Heart right ventricle (tissue), 16 donors: ENCODE measurements around the gene ARHGAP32. TPM values are rescaled to one million over a fixed set of nuclear protein-coding genes. Genes with fewer than 3 reads are reported as not detected.
"Not testable (repeated sequence)": the region's sequence is repeated elsewhere in the genome, so short reads cannot be mapped to it uniquely, and the experiment has no call there.

Experiments
- ATAC-seq, 8 donors: fragments of 200-7000 bp; cut with Tn5 transposase; one replicate each; pipeline ENCODE4 v1.9.1; 2020; ENCODE audit warnings: mild to moderate bottlenecking in 8 of 8, moderate library complexity in 8 of 8, moderate number of reproducible peaks in 1 of 8
- DNase-seq, 2 donors: peaks; one replicate each; pipeline ENCODE4 v3.0.0-alpha.2; 2020
- H3K27ac ChIP-seq, 10 donors: fragments of 200-600 bp; sonication (generic) in 2 of 10; one replicate each; pipeline versions ENCODE4 v1.5.0 to v1.8.0; 2020 to 2022; ENCODE audit warnings: mild to moderate bottlenecking in 3 of 10
- H3K27me3 ChIP-seq, 7 donors: fragments of 200-600 bp; one replicate each; pipeline ENCODE4 v1.8.0; 2021 to 2022; ENCODE audit warnings: mild to moderate bottlenecking in 2 of 7
- H3K36me3 ChIP-seq, 9 donors: fragments of 200-600 bp; sonication (generic) in 1 of 9; one replicate each; pipeline versions ENCODE4 v1.5.0 to v1.8.0; 2020 to 2022; ENCODE audit warnings: mild to moderate bottlenecking in 2 of 9
- H3K4me1 ChIP-seq, 9 donors: fragments of 200-600 bp; sonication (generic) in 1 of 9; one replicate each; pipeline versions ENCODE4 v1.5.0 to v1.8.0; 2020 to 2022; ENCODE audit warnings: mild to moderate bottlenecking in 4 of 9
- H3K4me3 ChIP-seq, 10 donors: fragments of 200-600 bp; sonication (generic) in 2 of 10; one replicate each; pipeline versions ENCODE4 v1.5.0 to v1.8.0; 2020 to 2022; ENCODE audit warnings: mild to moderate bottlenecking in 7 of 10, moderate library complexity in 2 of 10
- H3K9me3 ChIP-seq, 11 donors: fragments of 200-600 bp in 10 of 11; sonication (generic) in 2 of 11; one replicate each; pipeline versions ENCODE4 v1.5.0 to v1.8.0; 2013 to 2022; ENCODE audit warnings: mild to moderate bottlenecking in 2 of 11, control low read depth in 1 of 11, moderate library complexity in 1 of 11
- CTCF ChIP-seq, 9 donors: fragments of 200-600 bp; sonication (generic) in 2 of 9; IDR thresholded peaks; one replicate each; pipeline versions ENCODE4 v1.5.0 to v1.8.0; 2021 to 2022; ENCODE audit warnings: antibody characterized with exemption in 9 of 9, mild to moderate bottlenecking in 5 of 9, moderate library complexity in 1 of 9
- WGBS, 2 donors: extraction: QIAGEN DNeasy Blood & Tissue Kit; methylation state at CpG; one replicate each; pipeline ENCODE4 v1.1.7; 2013; ENCODE audit warnings: inconsistent platforms in 1 of 2; 5-methylcytosine and 5-hydroxymethylcytosine counted together
- intact Hi-C, 10 donors: fragments of 100-400 bp; cut with DNase I; formaldehyde crosslinking; loops; one replicate each; pipeline versions ENCODE4 v1.11.1 to v1.14.2; 2022
- polyA plus RNA-seq, 2 donors: library from polyadenylated mRNA; stranded (reverse); fragments of 200-250 nt; gene quantifications; one replicate each; pipeline ENCODE4 v1.2.3, GENCODE V29; 2013
- total RNA-seq, 10 donors: library from RNA; stranded (reverse); fragmentation: NEBNext Ultra II Directional in 3 of 10; extraction: Animal tissue kit (Norgen Biotek cat#: 25700) in 3 of 10; gene quantifications; one replicate each; pipeline versions ENCODE4 v1.2.1 to v1.2.4, GENCODE V29; 2021 to 2023
- donor health status: Arrhythmogenic right ventricular cardiomyopathy.
- donor health status: ischemic (EF 13 %, LVEDD 7.1; RV severe dilation, severe dysfunction).
- donor health status: healthy with polysubstance abuse.
- donor health status: DM: no; HTN: yes; CAD: no.
- donor health status: DM: no; HTN: no; CAD: no.
- donor health status: ischemic (EF 25% LVEDD 6.9; RV normal size, moderate dysfunction).
- donor health status: ischemic (EF 25% LVEDD 5.7; RV mildly dilated, moderate dysfunction).
- donor health status: healthy.
- donor health status: DM: yes; HTN: yes; CAD: no.
- donor health status: Ischemic cardiomyopathy.
- donor health status: ischemic (EF 35%, LVEDD 5.7; RV mildly dilated, moderate dysfunction).
- donor health status: nonischemic (EF 11% LVEDD 7.7; RV severe dilation, severe dysfunction).
- donor health status: DM: yes; HTN: yes; CAD: no.
- donor health status: PGD.
- donor health status: ischemic (EF 29% LVEDD 5.4; RV normal size, mild dysfunction).
- donor health status: nonischemic (EF 23%, LVEDD 6.1; RV moderate dilation, normal function).

The ARHGAP32 gene
- total and polyA plus RNA-seq, 12 donors: 1.0 to 8.7 (median 4.4) TPM

GRCh38 chr11:129163714-129164164, 28.4 kb downstream of the ARHGAP32 start:
- WGBS, 2 donors: 87 to 91% methylated on average over 3 of the region's 3 CpGs
- Histone ChIP-seq H3K4me3 (no peak overlapping the region), H3K27ac (no peak overlapping the region), H3K9me3 (peaks cover 0 to 38% (median 8%) of the 10 kb centered on the region in 11 donors), H3K27me3 (no peaks in the 10 kb centered on the region), H3K4me1 (no peaks in the 10 kb centered on the region), H3K36me3 (peaks cover 0 to 25% (median 0%) of the 10 kb centered on the region in 9 donors)
- intact Hi-C loops: no loop called here
- DNase-seq (no peak), ATAC-seq (no peak)
- TF ChIP-seq CTCF (IDR thresholded peaks at IDR 0.05): no peak

- H3K27ac ChIP-seq, H3K27me3 ChIP-seq, H3K4me1 ChIP-seq, DNase-seq, intact Hi-C loops, H3K4me3 ChIP-seq, ATAC-seq: not testable (repeated sequence)
- Histone ChIP-seq H3K9me3 (peaks cover 0 to 64% (median 6%) of the 10 kb centered on the region in 11 donors), H3K36me3 (peaks cover 0 to 11% (median 0%) of the 10 kb centered on the region in 9 donors)
- WGBS, 2 donors: 90 to 91% methylated on average over 3 of the region's 3 CpGs
These were observed 35.0 kb downstream of the ARHGAP32 start for GRCh38 chr11:129157080-129157479.

GRCh38 chr11:129155745-129156144, 36.4 kb downstream of the ARHGAP32 start:
- 94 to 96% methylated on average over 9 of the region's 9 CpGs for WGBS, 2 donors
- TF ChIP-seq CTCF (IDR thresholded peaks at IDR 0.05): no peak
- Histone ChIP-seq H3K27me3 (no peaks in the 10 kb centered on the region), H3K4me1 (no peaks in the 10 kb centered on the region), H3K27ac (no peak overlapping the region), H3K36me3 (peaks cover 0 to 6% (median 0%) of the 10 kb centered on the region in 9 donors), H3K9me3 (peaks cover 0 to 72% (median 10%) of the 10 kb centered on the region in 11 donors), H3K4me3 (no peak overlapping the region)
- DNase-seq (no peak), ATAC-seq (no peak)
- intact Hi-C loops: no loop called here

GRCh38 chr11:129148487-129148886, 43.6 kb downstream of the ARHGAP32 start:
- H3K4me1 ChIP-seq: peaks cover 0 to 6% (median 0%) of the 10 kb centered on the region in 9 donors
- no peak overlapping the region for H3K27ac ChIP-seq
- no peaks in the 10 kb centered on the region for H3K36me3 ChIP-seq
- H3K27me3 ChIP-seq: no peaks in the 10 kb centered on the region
- ATAC-seq (no peak), DNase-seq (no peak)
- TF ChIP-seq CTCF (IDR thresholded peaks at IDR 0.05): no peak
- H3K9me3 ChIP-seq: peaks cover 0 to 54% (median 17%) of the 10 kb centered on the region in 11 donors
- intact Hi-C loops: no loop called here
- no peak overlapping the region for H3K4me3 ChIP-seq
- 86 to 87% methylated on average over 2 of the region's 2 CpGs for WGBS, 2 donors

GRCh38 chr11:129146191-129146590, 45.9 kb downstream of the ARHGAP32 start:
- no peaks in the 10 kb centered on the region for H3K36me3 ChIP-seq
- H3K9me3 ChIP-seq: peaks cover 0 to 33% (median 12%) of the 10 kb centered on the region in 11 donors
- 80 to 82% methylated on average over 2 of the region's 2 CpGs for WGBS, 2 donors
- H3K4me3 ChIP-seq: no peak overlapping the region
- intact Hi-C loops: no loop called here
- TF ChIP-seq CTCF (IDR thresholded peaks at IDR 0.05): no peak
- peaks cover 0 to 21% (median 0%) of the 10 kb centered on the region in 9 donors for H3K4me1 ChIP-seq
- no peak for DNase-seq
- no peak overlapping the region for H3K27ac ChIP-seq
- no peak for ATAC-seq
- H3K27me3 ChIP-seq: no peaks in the 10 kb centered on the region
